ENCODE measurements around the gene SLC37A1. TPM values are rescaled to one million over a fixed set of nuclear protein-coding genes. Genes with fewer than 3 reads are reported as not detected.

The SLC37A1 gene
- total RNA-seq, 1 experiment from 2014 or later, result 10.9 TPM

GRCh38 chr21:42543106-42543847 is 29.6 kb downstream of the SLC37A1 start:
- DNase-seq (ENCODE audit: low read depth), result no peak

DNA sequence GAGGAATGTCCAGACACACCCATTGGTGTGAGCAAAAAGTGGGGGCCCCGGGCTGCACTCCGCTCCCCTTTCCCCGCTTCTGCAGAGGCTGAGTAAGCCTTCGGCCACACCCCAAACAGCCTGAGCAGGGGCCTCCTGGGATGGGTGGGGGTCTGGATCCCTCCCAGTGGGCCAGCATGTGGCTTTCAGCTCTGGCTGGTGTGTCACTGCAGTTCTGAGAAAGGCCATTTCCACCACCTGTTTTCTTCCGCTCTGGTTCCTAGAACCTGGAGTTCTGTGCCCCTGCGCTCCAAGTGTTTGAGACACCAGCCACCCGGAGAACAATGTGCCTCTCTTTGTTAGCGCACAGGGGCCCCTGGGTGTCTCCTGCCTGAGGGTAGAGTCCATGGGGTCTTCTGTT is 30.9 kb downstream of the SLC37A1 start:
- no peak for DNase-seq (ENCODE audit: low read depth)

- DNase-seq (ENCODE audit: low read depth), result no peak
These were observed 31.7 kb downstream of the SLC37A1 start for GRCh38 chr21:42545317-42545716.

DNA sequence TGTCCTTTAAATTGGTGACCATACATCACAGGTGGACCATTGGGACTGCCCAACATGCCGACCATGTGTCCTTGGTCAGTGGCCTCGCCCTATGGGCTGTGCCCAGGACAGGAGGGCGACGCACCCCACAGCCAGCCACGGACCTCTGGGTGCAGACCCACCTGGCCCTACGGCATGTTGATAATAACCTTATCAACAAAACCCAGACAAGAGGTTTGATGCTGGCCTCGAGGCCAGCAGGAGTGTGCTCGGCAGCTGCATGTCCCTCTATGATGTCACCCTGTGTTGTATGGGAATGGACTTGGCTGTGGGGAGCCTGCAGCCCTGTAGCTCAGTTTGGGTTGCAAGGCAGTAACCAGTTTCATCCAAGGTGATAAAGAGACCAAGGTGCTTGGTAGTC is 32.1 kb downstream of the SLC37A1 start:
- no peak for DNase-seq (ENCODE audit: low read depth)

DNA sequence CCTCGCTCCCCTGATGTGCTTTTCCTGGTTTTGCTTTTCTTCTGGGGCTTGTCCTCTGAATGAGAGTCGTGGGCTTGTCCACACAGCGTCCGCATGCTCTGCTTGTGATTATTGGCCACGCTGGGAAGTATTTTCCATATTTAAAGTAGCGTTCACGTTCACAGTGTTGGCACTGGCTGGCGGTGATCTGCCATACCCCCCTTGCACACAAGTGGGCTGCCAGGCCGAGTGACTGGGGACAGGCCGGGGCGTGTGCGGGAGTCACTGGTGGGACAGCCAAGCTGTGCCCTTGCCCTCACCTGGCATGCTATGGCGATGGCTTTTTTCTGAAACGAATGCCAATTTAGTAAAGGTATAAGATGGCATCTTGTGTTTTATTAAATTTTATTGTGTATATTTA is 32.8 kb downstream of the SLC37A1 start:
- no peak for DNase-seq (ENCODE audit: low read depth)

DNA sequence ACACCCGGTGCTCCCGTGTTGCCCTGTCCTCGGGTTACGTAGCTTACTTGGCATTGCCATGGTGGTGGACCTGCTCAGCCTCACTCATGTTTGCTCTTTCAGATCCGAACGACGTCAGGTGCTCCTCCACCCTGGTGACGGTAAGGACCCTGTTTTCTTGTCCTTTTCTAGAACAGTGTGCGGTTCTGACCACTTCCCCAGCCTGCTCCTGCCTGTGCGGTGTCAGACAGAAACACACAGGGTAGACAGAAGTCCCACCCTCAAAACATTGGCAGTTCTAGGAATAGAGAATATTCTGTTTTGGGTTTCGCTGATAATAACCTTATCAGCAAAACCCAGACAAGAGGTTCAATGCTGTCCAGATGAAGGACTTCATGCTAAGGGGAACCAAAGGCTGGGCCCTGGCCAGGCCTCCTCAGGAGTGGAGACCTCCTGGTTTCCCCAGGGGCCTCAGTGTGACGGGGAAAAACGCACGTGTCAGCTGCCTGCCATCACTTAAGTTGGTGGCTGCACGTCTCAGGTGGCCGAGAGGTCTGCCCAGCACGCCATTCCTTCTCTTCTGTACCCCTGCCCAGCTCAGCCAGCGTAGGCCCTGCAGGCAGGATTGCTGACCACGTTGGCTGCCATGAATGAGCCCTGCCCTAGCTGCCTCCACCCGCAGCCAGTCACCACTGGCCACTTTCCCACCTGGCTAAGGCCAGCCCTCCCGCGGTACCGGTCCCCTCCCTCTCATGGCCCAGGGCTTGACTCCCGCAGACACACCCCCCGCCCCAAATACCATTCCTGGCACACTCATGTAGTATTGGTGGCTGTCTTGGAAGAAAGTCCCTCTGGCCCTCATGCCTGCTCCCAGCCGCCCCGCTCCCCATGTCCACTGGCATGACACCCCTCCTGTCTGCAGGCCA is 33.6 kb downstream of the SLC37A1 start:
- no peak for DNase-seq (ENCODE audit: low read depth)

GRCh38 chr21:42547906-42548365 is 34.3 kb downstream of the SLC37A1 start:
- no peak for DNase-seq (ENCODE audit: low read depth)

GRCh38 chr21:42548687-42549406 is 35.2 kb downstream of the SLC37A1 start:
- DNase-seq (ENCODE audit: low read depth), result no peak

GRCh38 chr21:42550817-42551216 is 37.2 kb downstream of the SLC37A1 start:
- DNase-seq (ENCODE audit: low read depth), result no peak

DNA sequence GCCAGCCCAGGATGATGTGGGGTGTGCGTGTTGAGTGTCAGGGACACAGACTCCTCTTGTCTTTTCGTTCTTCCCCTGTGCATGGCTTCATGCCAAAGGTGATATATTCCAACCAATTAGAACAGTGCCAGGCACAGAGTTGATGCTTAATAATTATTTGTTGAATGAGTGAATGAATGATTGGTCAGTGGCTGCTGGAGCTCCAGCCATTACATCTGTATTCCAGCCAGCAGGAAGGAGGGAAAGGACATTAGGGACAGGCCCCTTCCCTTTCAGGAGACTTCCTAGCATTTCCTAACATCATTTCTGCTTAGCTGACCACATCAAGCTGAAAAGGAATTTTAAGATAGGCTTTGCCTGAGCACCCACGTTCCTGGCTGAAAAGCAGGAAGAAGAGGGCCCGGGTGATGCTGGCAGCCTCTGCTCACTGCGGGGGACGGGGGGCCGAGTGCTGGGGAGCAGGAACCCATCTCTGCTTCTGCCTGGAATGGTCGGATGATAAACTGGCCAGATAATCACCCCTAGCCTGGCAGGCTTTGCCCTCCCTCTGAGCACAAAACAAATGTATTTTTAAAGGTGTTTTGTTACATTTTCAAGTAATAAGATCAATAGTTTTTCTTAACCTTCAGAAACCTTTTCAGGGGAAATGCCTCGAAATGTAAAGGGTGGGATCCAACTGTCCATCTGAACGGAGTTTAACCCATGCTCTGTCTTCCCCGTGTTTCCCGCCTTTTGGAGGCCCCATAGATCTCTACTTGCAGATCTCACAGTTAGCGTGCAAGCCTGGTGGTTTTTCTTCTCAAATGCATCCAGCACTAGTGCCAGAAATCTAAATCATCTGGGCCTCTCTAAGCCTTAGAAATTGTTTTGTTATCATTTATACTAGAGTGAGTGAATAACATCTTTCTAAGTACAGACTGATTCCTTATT is 39.0 kb downstream of the SLC37A1 start:
- DNase-seq (ENCODE audit: low read depth), result no peak

DNA sequence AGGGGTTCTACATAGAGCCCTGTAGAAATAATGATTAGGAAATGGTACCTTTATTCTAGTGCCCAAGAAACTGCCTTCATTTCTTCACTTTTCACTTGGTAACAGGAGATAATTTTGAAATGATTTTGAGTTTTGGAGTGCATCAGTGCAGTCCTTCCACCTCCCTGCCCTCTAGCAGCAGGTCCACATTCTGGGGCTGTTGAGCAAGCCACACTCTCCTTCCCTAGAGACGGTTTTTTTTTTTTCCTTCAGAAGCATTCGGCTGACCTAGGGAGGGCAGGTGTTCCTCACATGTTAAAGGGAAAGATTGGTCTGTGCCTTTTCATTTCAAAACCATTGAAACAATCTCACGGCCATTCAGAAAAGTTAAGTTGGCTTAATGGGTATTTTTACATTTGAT is 39.8 kb downstream of the SLC37A1 start:
- DNase-seq (ENCODE audit: low read depth), result no peak

GRCh38 chr21:42554251-42554961 is 40.8 kb downstream of the SLC37A1 start:
- DNase-seq (ENCODE audit: low read depth), result no peak

GRCh38 chr21:42555756-42556438 is 42.2 kb downstream of the SLC37A1 start:
- no peak for DNase-seq (ENCODE audit: low read depth)

DNA sequence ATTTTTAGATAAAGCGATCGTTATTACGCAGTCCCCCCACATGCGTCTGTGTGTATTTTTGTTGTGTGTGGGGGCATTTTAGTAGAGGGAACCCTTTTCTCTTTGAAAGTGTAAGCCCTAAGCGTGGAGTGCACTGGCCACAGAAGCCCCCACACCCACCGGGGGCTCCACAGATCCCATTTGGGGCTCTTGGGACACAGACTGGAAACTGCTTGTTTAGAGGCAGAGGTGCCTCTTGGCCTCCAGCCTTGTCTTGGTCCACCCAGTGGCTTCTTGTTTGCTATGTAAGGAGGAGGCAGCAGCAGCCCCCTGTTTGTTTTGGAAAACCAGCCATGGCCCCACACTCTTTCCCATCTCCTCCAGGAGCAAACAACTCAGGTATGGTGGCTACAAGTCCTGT is 42.8 kb downstream of the SLC37A1 start:
- DNase-seq (ENCODE audit: low read depth), result no peak

DNA sequence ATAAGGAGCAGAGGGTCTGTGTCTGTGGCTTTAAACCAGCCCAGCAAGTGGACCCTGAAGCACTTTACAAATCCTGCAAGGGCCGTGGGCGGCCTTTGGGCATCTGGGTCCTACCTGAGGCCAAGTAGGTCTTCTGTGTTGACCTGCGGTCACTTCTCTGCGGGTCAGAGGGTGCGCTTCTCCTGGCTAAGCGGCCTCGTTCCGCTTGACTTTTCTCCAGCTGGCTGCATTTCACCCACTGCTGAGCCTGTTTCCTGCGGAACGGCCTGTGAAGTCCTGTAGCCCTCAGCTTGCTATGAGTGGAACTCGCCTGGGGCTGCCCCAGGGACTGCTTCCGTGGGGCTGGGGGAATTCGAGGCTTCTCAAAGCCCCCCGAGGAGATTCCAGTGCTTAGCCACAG is 43.3 kb downstream of the SLC37A1 start:
- DNase-seq (ENCODE audit: low read depth), result no peak

- no peak for DNase-seq (ENCODE audit: low read depth)
These were observed 43.8 kb downstream of the SLC37A1 start for GRCh38 chr21:42557420-42557819.

DNA sequence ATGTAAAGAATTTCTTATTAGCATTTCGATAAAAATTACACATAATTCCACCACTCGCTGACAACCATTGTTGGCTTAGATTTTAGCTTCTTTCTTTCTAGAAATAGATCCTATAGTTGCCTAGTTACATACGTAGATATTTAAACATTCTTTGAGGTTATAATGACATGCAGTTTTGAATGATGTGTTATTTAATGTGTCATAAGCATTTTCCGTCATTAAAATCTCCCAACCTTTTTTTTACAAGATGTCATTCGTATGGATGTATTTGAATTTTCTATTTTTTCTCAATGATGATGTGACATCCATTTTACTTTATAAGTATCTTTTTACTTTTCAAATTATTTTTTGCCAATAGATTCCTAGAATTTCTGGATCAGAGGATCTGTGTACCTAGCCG is 44.7 kb downstream of the SLC37A1 start:
- no peak for DNase-seq (ENCODE audit: low read depth)

- DNase-seq (ENCODE audit: low read depth), result no peak
These were observed 45.2 kb downstream of the SLC37A1 start for GRCh38 chr21:42558846-42559245.

DNA sequence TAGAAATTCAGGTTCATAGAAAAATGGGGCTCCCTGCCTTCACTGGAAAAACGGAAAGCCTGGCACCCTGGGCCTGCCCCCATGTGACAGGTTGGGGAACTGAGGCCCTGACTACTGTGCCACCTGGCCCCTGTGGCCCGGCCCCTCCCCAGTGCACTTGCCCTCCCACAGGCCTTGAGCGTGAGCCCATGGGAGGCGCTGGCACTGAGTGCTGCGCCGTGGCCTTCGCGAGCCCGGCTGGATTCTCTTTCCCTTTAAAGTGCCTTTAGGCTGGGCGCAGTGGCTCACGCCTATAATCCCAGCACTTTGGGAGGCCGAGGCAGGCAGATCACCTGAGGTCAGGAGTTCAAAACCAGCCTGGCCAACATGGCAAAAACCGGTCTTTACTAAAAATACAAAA is 45.7 kb downstream of the SLC37A1 start:
- DNase-seq (ENCODE audit: low read depth), result no peak
